PFSK-1 (cell line): Measurements from ENCODE around the gene YTHDF1.

Source experiments
- FOXP2 ChIP-seq: optimal IDR thresholded peaks from 2 replicates; pipeline ENCODE3; 2011; ENCODE audit warnings: borderline replicate concordance, control low read depth, inconsistent platforms; ENCODE audit not compliant: insufficient read depth; ENCODE audit errors: extremely low read length, extremely low read depth
- POLR2AphosphoS5 ChIP-seq: IDR thresholded peaks from 2 replicates; pipeline ENCODE4 v1.6.1; 2012; ENCODE audit warnings: low read depth, mild to moderate bottlenecking, control low read depth, low read length, moderate library complexity
- SIN3A ChIP-seq: IDR thresholded peaks from 2 replicates; pipeline ENCODE4 v1.6.1; 2012; ENCODE audit warnings: mild to moderate bottlenecking, low read length, moderate library complexity, borderline replicate concordance; ENCODE audit not compliant: insufficient read depth
- TAF1 ChIP-seq: IDR thresholded peaks from 2 replicates; pipeline ENCODE4 v1.6.1; 2012; ENCODE audit warnings: low read length, control low read depth, borderline replicate concordance; ENCODE audit not compliant: insufficient read depth
- TF ChIP-seq, protein P1 (sequence below), 2 experiments: IDR thresholded peaks; 2 replicates each; pipeline versions ENCODE4 v1.6.1 to v1.8.0; 2011 to 2012; ENCODE audit warnings: low read depth in 2 of 2, low read length in 2 of 2, control low read depth in 1 of 2, inconsistent platforms in 1 of 2, mild to moderate bottlenecking in 1 of 2, moderate library complexity in 1 of 2; ENCODE audit not compliant: insufficient read depth in 1 of 2

The YTHDF1 gene

DNA sequence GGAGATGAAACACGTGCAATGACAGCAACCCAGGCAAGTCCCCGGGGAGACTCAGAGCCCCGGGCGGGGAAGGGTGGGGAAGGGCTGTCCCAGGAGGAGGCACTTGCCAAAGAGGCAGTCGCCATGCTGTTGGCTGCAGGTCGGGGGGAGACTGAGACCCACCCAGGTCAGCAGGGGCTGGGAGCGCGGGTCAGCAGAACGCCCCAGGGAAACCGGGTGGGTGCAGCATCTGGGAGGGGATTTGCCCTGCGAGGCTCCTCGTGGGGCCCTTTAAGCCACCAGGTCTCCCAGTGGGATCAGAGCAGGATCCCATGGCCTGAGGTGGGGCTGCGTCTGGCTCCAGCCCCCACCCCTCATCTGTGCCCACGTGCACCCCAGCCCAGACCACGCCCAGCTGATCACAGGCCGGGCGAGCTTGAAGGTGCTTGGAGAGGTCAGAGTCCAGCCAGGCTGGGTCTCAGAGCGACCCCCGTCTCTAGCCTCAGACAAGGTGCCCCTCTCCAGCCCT, 65.5 kb downstream of the YTHDF1 start:
- TF ChIP-seq POLR2AphosphoS5 (no peak), FOXP2 (no peak), SIN3A (no peak), TAF1 (no peak)
- TF ChIP-seq, protein P1, sequence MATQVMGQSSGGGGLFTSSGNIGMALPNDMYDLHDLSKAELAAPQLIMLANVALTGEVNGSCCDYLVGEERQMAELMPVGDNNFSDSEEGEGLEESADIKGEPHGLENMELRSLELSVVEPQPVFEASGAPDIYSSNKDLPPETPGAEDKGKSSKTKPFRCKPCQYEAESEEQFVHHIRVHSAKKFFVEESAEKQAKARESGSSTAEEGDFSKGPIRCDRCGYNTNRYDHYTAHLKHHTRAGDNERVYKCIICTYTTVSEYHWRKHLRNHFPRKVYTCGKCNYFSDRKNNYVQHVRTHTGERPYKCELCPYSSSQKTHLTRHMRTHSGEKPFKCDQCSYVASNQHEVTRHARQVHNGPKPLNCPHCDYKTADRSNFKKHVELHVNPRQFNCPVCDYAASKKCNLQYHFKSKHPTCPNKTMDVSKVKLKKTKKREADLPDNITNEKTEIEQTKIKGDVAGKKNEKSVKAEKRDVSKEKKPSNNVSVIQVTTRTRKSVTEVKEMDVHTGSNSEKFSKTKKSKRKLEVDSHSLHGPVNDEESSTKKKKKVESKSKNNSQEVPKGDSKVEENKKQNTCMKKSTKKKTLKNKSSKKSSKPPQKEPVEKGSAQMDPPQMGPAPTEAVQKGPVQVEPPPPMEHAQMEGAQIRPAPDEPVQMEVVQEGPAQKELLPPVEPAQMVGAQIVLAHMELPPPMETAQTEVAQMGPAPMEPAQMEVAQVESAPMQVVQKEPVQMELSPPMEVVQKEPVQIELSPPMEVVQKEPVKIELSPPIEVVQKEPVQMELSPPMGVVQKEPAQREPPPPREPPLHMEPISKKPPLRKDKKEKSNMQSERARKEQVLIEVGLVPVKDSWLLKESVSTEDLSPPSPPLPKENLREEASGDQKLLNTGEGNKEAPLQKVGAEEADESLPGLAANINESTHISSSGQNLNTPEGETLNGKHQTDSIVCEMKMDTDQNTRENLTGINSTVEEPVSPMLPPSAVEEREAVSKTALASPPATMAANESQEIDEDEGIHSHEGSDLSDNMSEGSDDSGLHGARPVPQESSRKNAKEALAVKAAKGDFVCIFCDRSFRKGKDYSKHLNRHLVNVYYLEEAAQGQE (IDR thresholded peaks at IDR 0.05; ENCODE audit: insufficient read depth in 1 of 2, low read depth in 2 of 2, low read length in 2 of 2): no peak

DNA sequence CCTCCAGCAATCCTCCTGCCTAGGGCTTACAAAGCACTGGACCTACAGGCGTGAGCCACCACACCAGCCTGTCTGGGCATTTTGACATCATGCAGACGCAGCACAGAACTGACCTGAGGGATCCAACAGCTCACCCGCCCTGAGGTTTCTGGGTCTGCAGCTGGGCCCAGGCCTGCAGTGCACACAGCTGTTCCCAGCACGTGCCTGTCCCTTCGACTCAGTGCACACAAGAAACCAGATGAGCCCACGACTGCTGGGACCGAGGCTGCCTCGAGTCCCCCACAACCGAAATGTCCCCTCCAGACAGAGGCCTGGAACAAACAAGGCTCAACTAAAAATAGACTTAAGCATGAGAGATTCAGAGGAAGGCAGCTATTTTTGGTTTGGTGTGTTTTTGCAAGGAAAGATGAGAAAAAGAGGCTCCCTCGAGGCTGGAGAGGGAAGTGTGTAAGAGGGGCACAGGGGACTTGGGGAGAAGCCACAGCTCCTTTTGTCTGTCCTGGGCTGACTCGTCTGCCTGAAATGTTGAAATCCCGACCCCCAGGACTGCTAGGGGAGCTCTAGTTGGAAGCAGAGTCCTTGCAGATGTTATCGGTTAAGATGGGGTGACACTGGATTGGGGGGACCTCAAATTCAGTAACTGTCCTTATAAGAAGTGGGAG, 66.3 kb downstream of the YTHDF1 start:
- TF ChIP-seq, protein P1 (IDR thresholded peaks at IDR 0.05; ENCODE audit: insufficient read depth in 1 of 2, low read depth in 2 of 2, low read length in 2 of 2): no peak
- TF ChIP-seq POLR2AphosphoS5: no peak
- TF ChIP-seq SIN3A: no peak
- no peak for TF ChIP-seq TAF1
- TF ChIP-seq FOXP2: no peak

DNA sequence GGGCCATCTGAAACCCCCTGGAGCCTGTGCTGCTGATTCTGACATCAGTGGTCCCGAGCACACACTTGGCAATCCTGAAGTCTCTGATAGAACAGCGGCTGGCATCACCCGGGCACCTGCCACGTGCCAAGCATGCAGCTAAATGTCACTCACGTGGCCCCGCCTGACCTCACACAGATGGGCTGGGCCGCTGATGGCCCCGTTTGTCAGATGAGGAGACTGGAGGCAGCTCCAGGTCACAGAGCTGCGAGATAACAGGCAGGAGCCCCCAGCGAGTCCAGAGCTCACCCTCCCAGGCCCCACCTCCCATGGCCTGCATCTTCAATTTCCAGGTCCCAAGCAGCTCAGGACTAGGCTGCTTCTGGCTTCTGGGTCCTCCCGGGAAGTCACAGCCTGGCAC, 67.2 kb downstream of the YTHDF1 start:
- TF ChIP-seq FOXP2 (no peak), SIN3A (no peak), POLR2AphosphoS5 (no peak)

DNA sequence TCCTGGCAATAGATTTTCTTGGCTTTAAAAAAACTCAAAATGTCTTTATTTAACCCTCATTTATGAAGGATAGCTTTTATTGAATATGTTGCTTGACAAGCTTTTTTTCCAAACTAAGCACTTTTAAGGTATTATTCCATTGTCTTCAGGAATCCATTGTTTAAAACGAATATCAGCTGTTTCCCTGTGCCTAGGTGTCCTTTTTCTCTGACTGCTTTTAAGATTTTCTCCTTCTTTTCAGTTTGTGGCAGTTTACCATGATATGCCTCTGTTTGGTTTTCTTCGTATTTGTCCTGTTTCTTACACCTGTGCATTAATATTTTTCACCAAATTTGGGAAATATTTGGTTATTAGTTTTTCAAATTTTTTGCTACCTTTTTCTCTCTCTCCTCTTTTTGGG, 68.4 kb downstream of the YTHDF1 start:
- no peak for TF ChIP-seq FOXP2
- no peak for TF ChIP-seq POLR2AphosphoS5
- TF ChIP-seq TAF1: no peak
- TF ChIP-seq, protein P1 (IDR thresholded peaks at IDR 0.05; ENCODE audit: insufficient read depth in 1 of 2, low read depth in 2 of 2, low read length in 2 of 2): no peak
- TF ChIP-seq SIN3A: no peak
